C4-2B (cell line): ENCODE measurements around the gene STT3B.

Source experiments
- CTCF ChIP-seq: fragments of 450-650 bp; conservative IDR thresholded peaks from 2 replicates; pipeline ENCODE4 v1.5.1; 2017; ENCODE audit warnings: mild to moderate bottlenecking
- ZFX ChIP-seq: fragments of 450-650 bp; IDR thresholded peaks from 2 replicates; pipeline ENCODE4 v1.6.1; 2017

GRCh38 chr3:31516757-31517156 lies 16.0 kb upstream of the STT3B start:
- TF ChIP-seq CTCF (no peak), ZFX (no peak)
